ENCODE results near the gene ASTE1.

DNA sequence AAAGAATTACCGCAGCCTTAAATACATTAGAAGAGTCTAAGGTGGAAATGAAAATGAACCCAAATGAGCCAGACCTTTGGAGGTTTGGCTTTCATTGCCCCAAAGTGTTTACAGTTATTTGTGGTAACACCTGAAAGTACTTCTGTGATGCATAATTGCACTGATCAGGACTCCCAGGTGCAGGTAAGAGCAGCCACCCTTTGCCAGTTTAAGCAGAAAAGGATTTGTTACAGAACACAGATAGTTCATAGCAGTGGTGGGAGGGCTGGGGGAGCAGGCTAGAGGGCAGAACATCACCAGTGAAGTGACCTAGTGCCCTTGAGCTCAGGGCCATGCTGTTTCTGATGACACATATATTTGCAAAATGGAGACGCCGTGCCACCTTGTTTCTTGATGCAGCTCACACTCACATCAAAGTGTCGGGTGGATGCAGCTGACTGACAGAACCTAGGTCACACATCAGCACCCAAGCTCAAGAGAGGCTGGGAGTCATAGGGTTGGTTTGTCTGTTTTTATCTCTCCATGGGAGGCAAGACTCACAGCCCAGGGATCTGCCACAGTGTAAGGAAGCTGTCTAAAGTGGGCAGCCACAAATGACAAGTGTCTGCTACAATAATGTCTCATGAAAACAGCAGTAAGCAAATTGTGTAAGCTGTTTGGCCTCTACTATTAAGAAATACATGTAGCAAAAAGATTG lies 49.2 kb upstream of the ASTE1 start:
- TF ChIP-seq EZH2 (IDR thresholded peaks at IDR 0.05; ENCODE audit: borderline replicate concordance, low read depth, low read length, poor library complexity, severe bottlenecking) (no peak), CTCF (conservative IDR thresholded peaks at IDR 0.05; ENCODE audit: low read depth, low read length) (no peak)
